ENCODE measurements around the gene MYL9.

DNA sequence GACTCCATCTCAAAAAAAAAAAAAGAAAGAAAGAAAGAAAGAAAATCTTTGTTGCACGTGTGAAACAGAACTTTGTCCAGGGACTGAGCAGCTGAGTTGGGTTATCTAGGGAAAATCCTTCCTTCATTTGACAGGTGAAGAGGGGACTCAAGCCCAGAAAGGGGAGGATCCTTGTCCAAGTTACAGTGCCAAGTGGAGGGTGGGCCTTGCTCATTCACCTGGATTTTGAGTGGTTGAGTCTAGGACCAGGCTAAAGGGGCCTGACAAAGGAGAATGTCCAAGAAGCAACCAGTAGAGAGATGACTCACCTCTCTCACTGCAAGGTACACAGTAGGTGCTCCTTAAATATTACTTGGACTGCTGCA is 34.7 kb downstream of the MYL9 start:
- TF ChIP-seq, protein P1, sequence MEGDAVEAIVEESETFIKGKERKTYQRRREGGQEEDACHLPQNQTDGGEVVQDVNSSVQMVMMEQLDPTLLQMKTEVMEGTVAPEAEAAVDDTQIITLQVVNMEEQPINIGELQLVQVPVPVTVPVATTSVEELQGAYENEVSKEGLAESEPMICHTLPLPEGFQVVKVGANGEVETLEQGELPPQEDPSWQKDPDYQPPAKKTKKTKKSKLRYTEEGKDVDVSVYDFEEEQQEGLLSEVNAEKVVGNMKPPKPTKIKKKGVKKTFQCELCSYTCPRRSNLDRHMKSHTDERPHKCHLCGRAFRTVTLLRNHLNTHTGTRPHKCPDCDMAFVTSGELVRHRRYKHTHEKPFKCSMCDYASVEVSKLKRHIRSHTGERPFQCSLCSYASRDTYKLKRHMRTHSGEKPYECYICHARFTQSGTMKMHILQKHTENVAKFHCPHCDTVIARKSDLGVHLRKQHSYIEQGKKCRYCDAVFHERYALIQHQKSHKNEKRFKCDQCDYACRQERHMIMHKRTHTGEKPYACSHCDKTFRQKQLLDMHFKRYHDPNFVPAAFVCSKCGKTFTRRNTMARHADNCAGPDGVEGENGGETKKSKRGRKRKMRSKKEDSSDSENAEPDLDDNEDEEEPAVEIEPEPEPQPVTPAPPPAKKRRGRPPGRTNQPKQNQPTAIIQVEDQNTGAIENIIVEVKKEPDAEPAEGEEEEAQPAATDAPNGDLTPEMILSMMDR (IDR thresholded peaks at IDR 0.05) = no peak
- TF ChIP-seq POLR2A (IDR thresholded peaks at IDR 0.05) = no peak

Measured in body of pancreas (tissue), 4 donors.